GM23338 (cell line): ENCODE data around the gene SPDYE3. TPM values are rescaled to one million over a fixed set of nuclear protein-coding genes. Genes with fewer than 3 reads are reported as not detected.

Experiments
- ATAC-seq: fragments of 200-7000 bp; cut with Tn5 transposase; 3 replicates; pipeline ENCODE4 v1.9.1; 2020
- DNase-seq: peaks from one replicate; pipeline ENCODE4 v3.0.0-alpha.2; 2015; ENCODE audit warnings: low spot score
- H2AFZ ChIP-seq: fragments of 200-600 bp; sonication (generic); 2 replicates; pipeline ENCODE4 v1.8.0; 2016; ENCODE audit warnings: antibody characterized with exemption, mild to moderate bottlenecking, moderate library complexity
- H3F3A ChIP-seq: fragments of 200-600 bp; sonication (generic); replicated peaks from 2 replicates; pipeline ENCODE4 v1.8.0; 2017; ENCODE audit warnings: antibody characterized with exemption, mixed run types, low read depth
- H3K27ac ChIP-seq: fragments of 200-600 bp; sonication (generic); 2 replicates; pipeline ENCODE4 v1.6.1; 2016; ENCODE audit warnings: low read depth
- H3K27me3 ChIP-seq: fragments of 200-600 bp; sonication (generic); 2 replicates; pipeline ENCODE4 v1.8.0; 2016; ENCODE audit warnings: mild to moderate bottlenecking, mixed run types, moderate library complexity; ENCODE audit not compliant: insufficient read depth
- H3K36me3 ChIP-seq: fragments of 200-600 bp; sonication (generic); 2 replicates; pipeline ENCODE4 v1.8.0; 2016; ENCODE audit warnings: mild to moderate bottlenecking; ENCODE audit not compliant: insufficient read depth
- H3K4me1 ChIP-seq: fragments of 200-600 bp; sonication (generic); 2 replicates; pipeline ENCODE4 v1.8.0; 2016; ENCODE audit warnings: mild to moderate bottlenecking, moderate library complexity; ENCODE audit not compliant: insufficient read depth
- H3K4me2 ChIP-seq: fragments of 200-600 bp; sonication (generic); 2 replicates; pipeline ENCODE4 v1.7.1; 2017; ENCODE audit warnings: mixed run types
- H3K4me3 ChIP-seq: fragments of 200-600 bp; sonication (generic); 2 replicates; pipeline ENCODE4 v1.6.1; 2016; ENCODE audit warnings: mixed run types
- H3K79me2 ChIP-seq: fragments of 200-600 bp; sonication (generic); replicated peaks from 2 replicates; pipeline ENCODE4 v1.8.0; 2017; ENCODE audit warnings: mild to moderate bottlenecking; ENCODE audit not compliant: insufficient read depth
- H3K9me2 ChIP-seq: fragments of 200-600 bp; sonication (generic); 2 replicates; pipeline ENCODE4 v1.8.0; 2017; ENCODE audit not compliant: insufficient read depth
- H4K20me1 ChIP-seq: fragments of 200-600 bp; sonication (generic); replicated peaks from 2 replicates; pipeline ENCODE4 v1.8.0; 2017; ENCODE audit warnings: mild to moderate bottlenecking; ENCODE audit not compliant: insufficient read depth
- H3K27ac Mint-ChIP-seq: 2 replicates; pipeline ENCODE4 v1.8.0; 2020; ENCODE audit warnings: inconsistent platforms, mild to moderate bottlenecking, moderate library complexity, mixed read lengths
- H3K27me3 Mint-ChIP-seq: 3 replicates; pipeline ENCODE4 v1.8.0; 2022; ENCODE audit warnings: low read depth, mild to moderate bottlenecking, moderate library complexity, mixed read lengths, inconsistent platforms; ENCODE audit not compliant: insufficient read depth, poor library complexity
- H3K36me3 Mint-ChIP-seq: 3 replicates; pipeline ENCODE4 v1.8.0; 2021; ENCODE audit warnings: low read depth, mild to moderate bottlenecking, inconsistent platforms, moderate library complexity, mixed read lengths
- H3K4me1 Mint-ChIP-seq: 3 replicates; pipeline ENCODE4 v1.8.0; 2020; ENCODE audit warnings: mild to moderate bottlenecking, inconsistent platforms, mixed read lengths
- H3K4me3 Mint-ChIP-seq: 3 replicates; pipeline ENCODE4 v1.8.0; 2021; ENCODE audit warnings: moderate library complexity, mild to moderate bottlenecking, inconsistent platforms, mixed read lengths
- H3K9me3 Mint-ChIP-seq: 3 replicates; pipeline ENCODE4 v1.8.0; 2020; ENCODE audit warnings: moderate library complexity, mild to moderate bottlenecking, inconsistent platforms, mixed read lengths
- CREB1 ChIP-seq: fragments of 250-450 bp; sonication (Bioruptor Pico); IDR thresholded peaks from 2 replicates; pipeline ENCODE4 v1.5.0; 2020; ENCODE audit warnings: low read depth, mild to moderate bottlenecking, moderate library complexity
- CTCF ChIP-seq, 2 experiments: fragments of 200-600 bp in 1 of 2; sonication (generic) in 1 of 2; conservative IDR thresholded peaks; 2 replicates each; pipeline versions ENCODE4 v1.5.1 to v1.6.1; 2016 to 2017; ENCODE audit warnings: antibody characterized with exemption in 2 of 2, low read depth in 2 of 2, mild to moderate bottlenecking in 2 of 2, moderate library complexity in 1 of 2
- EZH2 ChIP-seq: fragments of 200-600 bp; sonication (generic); IDR thresholded peaks from one replicate; pipeline ENCODE4 v1.8.0; 2017; ENCODE audit warnings: antibody characterized with exemption, mild to moderate bottlenecking, low read depth; ENCODE audit not compliant: unreplicated experiment
- EZH2phosphoT487 ChIP-seq: fragments of 200-600 bp; sonication (generic); IDR thresholded peaks from one replicate; pipeline ENCODE4 v1.8.1; 2018; ENCODE audit warnings: antibody characterized with exemption; ENCODE audit not compliant: unreplicated experiment
- JUNB ChIP-seq: IDR thresholded peaks from one replicate; pipeline ENCODE4 v1.6.1; 2016; ENCODE audit warnings: antibody characterized with exemption; ENCODE audit not compliant: unreplicated experiment
- NANOG ChIP-seq: IDR thresholded peaks from 2 replicates; pipeline ENCODE4 v1.6.1; 2016; ENCODE audit warnings: antibody characterized with exemption, borderline replicate concordance
- POLR2AphosphoS5 ChIP-seq: IDR thresholded peaks from 2 replicates; pipeline ENCODE4 v1.6.1; 2016; ENCODE audit warnings: antibody characterized with exemption, low read depth
- REST ChIP-seq: IDR thresholded peaks from one replicate; pipeline ENCODE4 v1.6.1; 2018; ENCODE audit warnings: antibody characterized with exemption; ENCODE audit not compliant: unreplicated experiment
- STAT1 ChIP-seq: IDR thresholded peaks from one replicate; pipeline ENCODE4 v1.6.1; 2016; ENCODE audit warnings: antibody characterized with exemption; ENCODE audit not compliant: unreplicated experiment
- ZNF114 ChIP-seq: fragments of 250-450 bp; sonication (Bioruptor Pico); IDR thresholded peaks from 2 replicates; pipeline ENCODE4 v1.5.0; 2020; ENCODE audit warnings: mild to moderate bottlenecking, moderate library complexity
- ZNF331 ChIP-seq: fragments of 250-450 bp; sonication (Bioruptor Pico); IDR thresholded peaks from 2 replicates; pipeline ENCODE4 v1.5.0; 2020; ENCODE audit warnings: low read depth, mild to moderate bottlenecking, moderate library complexity
- polyA plus RNA-seq: library from polyadenylated mRNA; unstranded; fragments of >200 nt; fragmentation: Nextera tagmentation; extraction: Ambion mirVana; gene quantifications from 2 replicates; pipeline ENCODE4 v1.2.1, GENCODE V29; 2016
- total RNA-seq: library from RNA; depleted of rRNA; stranded (reverse); fragments of >200 nt; shearing (Covaris generic); gene quantifications from 2 replicates; pipeline ENCODE4 v1.2.3, GENCODE V29; 2014
- TF ChIP-seq, protein P1 (sequence below): fragments of 250-450 bp; sonication (Bioruptor Pico); IDR thresholded peaks from 2 replicates; pipeline ENCODE4 v1.5.0; 2020; ENCODE audit warnings: mild to moderate bottlenecking, moderate library complexity
- TF ChIP-seq, protein P2 (sequence below): IDR thresholded peaks from 2 replicates; pipeline ENCODE4 v1.6.1; 2016; ENCODE audit warnings: antibody characterized with exemption

The SPDYE3 gene
- total and polyA plus RNA-seq, 2 experiments from 2014 or later = 3.6 TPM; not detected in 1

- no peak overlapping the region; the same call in 1 of the 2 replicates for H3K27ac ChIP-seq
Observed at GRCh38 chr7:100367251-100367620, 59.7 kb downstream of the SPDYE3 start.

More at GRCh38 chr7:100367251-100367620, 59.7 kb downstream of the SPDYE3 start:
- peaks cover 9% of the 10 kb centered on the region for H3K27me3 Mint-ChIP-seq
- TF ChIP-seq ZNF114 (CRISPR knock-in tag) (no peak), STAT1 (no peak), CREB1 (CRISPR knock-in tag) (no peak), ZNF331 (no peak), NANOG (no peak), POLR2AphosphoS5 (no peak; the same call in 1 of the 2 replicates), EZH2 (no peak), CTCF (conservative IDR thresholded peaks at IDR 0.05; ENCODE audit: low read depth in 2 of 2) (no peak), REST (no peak), JUNB (no peak), EZH2phosphoT487 (no peak)
- TF ChIP-seq, protein P1, sequence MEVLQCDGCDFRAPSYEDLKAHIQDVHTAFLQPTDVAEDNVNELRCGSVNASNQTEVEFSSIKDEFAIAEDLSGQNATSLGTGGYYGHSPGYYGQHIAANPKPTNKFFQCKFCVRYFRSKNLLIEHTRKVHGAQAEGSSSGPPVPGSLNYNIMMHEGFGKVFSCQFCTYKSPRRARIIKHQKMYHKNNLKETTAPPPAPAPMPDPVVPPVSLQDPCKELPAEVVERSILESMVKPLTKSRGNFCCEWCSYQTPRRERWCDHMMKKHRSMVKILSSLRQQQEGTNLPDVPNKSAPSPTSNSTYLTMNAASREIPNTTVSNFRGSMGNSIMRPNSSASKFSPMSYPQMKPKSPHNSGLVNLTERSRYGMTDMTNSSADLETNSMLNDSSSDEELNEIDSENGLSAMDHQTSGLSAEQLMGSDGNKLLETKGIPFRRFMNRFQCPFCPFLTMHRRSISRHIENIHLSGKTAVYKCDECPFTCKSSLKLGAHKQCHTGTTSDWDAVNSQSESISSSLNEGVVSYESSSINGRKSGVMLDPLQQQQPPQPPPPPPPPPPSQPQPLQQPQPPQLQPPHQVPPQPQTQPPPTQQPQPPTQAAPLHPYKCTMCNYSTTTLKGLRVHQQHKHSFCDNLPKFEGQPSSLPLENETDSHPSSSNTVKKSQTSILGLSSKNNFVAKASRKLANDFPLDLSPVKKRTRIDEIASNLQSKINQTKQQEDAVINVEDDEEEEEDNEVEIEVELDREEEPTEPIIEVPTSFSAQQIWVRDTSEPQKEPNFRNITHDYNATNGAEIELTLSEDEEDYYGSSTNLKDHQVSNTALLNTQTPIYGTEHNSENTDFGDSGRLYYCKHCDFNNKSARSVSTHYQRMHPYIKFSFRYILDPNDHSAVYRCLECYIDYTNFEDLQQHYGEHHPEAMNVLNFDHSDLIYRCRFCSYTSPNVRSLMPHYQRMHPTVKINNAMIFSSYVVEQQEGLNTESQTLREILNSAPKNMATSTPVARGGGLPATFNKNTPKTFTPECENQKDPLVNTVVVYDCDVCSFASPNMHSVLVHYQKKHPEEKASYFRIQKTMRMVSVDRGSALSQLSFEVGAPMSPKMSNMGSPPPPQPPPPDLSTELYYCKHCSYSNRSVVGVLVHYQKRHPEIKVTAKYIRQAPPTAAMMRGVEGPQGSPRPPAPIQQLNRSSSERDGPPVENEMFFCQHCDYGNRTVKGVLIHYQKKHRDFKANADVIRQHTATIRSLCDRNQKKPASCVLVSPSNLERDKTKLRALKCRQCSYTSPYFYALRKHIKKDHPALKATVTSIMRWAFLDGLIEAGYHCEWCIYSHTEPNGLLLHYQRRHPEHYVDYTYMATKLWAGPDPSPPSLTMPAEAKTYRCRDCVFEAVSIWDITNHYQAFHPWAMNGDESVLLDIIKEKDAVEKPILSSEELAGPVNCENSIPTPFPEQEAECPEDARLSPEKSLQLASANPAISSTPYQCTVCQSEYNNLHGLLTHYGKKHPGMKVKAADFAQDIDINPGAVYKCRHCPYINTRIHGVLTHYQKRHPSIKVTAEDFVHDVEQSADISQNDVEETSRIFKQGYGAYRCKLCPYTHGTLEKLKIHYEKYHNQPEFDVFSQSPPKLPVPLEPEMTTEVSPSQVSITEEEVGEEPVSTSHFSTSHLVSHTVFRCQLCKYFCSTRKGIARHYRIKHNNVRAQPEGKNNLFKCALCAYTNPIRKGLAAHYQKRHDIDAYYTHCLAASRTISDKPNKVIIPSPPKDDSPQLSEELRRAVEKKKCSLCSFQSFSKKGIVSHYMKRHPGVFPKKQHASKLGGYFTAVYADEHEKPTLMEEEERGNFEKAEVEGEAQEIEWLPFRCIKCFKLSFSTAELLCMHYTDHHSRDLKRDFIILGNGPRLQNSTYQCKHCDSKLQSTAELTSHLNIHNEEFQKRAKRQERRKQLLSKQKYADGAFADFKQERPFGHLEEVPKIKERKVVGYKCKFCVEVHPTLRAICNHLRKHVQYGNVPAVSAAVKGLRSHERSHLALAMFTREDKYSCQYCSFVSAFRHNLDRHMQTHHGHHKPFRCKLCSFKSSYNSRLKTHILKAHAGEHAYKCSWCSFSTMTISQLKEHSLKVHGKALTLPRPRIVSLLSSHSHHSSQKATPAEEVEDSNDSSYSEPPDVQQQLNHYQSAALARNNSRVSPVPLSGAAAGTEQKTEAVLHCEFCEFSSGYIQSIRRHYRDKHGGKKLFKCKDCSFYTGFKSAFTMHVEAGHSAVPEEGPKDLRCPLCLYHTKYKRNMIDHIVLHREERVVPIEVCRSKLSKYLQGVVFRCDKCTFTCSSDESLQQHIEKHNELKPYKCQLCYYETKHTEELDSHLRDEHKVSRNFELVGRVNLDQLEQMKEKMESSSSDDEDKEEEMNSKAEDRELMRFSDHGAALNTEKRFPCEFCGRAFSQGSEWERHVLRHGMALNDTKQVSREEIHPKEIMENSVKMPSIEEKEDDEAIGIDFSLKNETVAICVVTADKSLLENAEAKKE (CRISPR knock-in tag) = no peak
- TF ChIP-seq, protein P2, sequence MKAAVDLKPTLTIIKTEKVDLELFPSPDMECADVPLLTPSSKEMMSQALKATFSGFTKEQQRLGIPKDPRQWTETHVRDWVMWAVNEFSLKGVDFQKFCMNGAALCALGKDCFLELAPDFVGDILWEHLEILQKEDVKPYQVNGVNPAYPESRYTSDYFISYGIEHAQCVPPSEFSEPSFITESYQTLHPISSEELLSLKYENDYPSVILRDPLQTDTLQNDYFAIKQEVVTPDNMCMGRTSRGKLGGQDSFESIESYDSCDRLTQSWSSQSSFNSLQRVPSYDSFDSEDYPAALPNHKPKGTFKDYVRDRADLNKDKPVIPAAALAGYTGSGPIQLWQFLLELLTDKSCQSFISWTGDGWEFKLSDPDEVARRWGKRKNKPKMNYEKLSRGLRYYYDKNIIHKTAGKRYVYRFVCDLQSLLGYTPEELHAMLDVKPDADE = no peak
- Histone ChIP-seq H3K79me2 (no peaks in the 10 kb centered on the region), H3K9me2 (no peaks in the 10 kb centered on the region), H3K4me3 (no peak overlapping the region), H4K20me1 (no peaks in the 10 kb centered on the region; the same call in none of the 2 replicates), H2AFZ (no peak overlapping the region), H3K27me3 (no peaks in the 10 kb centered on the region), H3F3A (0 out of 2 replicates have a peak, but pooled peaks cover 7% of the 10 kb centered on the region), H3K4me2 (no peak overlapping the region), H3K4me1 (peaks cover 13% of the 10 kb centered on the region), H3K36me3 (peaks cover 6% of the 10 kb centered on the region)
- DNase-seq (no peak), ATAC-seq (no peak)
- no peaks in the 10 kb centered on the region for H3K9me3 Mint-ChIP-seq
- peaks cover 34% of the 10 kb centered on the region for H3K36me3 Mint-ChIP-seq
- H3K27ac Mint-ChIP-seq = no peak overlapping the region
- no peak overlapping the region for H3K4me3 Mint-ChIP-seq
- H3K4me1 Mint-ChIP-seq = peaks cover 34% of the 10 kb centered on the region
